Stimulated activated CD8-positive, alpha-beta memory T cell treated with anti-CD3 and anti-CD28 coated beads, Interleukin-12 subunit alpha, Interleukin-12 subunit beta, amount 100 ng/mL, for 24 hours (primary cell): Measurements from ENCODE around the gene PFDN1.

Source experiments
- DNase-seq: peaks from one replicate; pipeline ENCODE4 v3.0.0-alpha.2; 2020; ENCODE audit errors: extremely low read depth

PFDN1 gene

GRCh38 chr5:140239461-140239860 lies 63.4 kb downstream of the PFDN1 start:
- no peak for DNase-seq

- no peak for DNase-seq
Measured at GRCh38 chr5:140238756-140239155, 64.1 kb downstream of the PFDN1 start.

- DNase-seq: no peak
Measured at GRCh38 chr5:140236891-140237598, 65.9 kb downstream of the PFDN1 start.

GRCh38 chr5:140235791-140236551 lies 66.9 kb downstream of the PFDN1 start:
- no peak for DNase-seq

- DNase-seq: no peak
Measured at GRCh38 chr5:140234377-140234989, 68.4 kb downstream of the PFDN1 start.

GRCh38 chr5:140232731-140233130 lies 70.2 kb downstream of the PFDN1 start:
- no peak for DNase-seq

GRCh38 chr5:140230373-140230772 lies 72.5 kb downstream of the PFDN1 start:
- DNase-seq: no peak

- DNase-seq: no peak
Measured at GRCh38 chr5:140228364-140228837, 74.5 kb downstream of the PFDN1 start.

- no peak for DNase-seq
Measured at GRCh38 chr5:140227046-140227445, 75.9 kb downstream of the PFDN1 start.

- no peak for DNase-seq
Measured at GRCh38 chr5:140225396-140225795, 77.5 kb downstream of the PFDN1 start.

- no peak for DNase-seq
Measured at GRCh38 chr5:140224658-140225057, 78.2 kb downstream of the PFDN1 start.

GRCh38 chr5:140223567-140223966 lies 79.3 kb downstream of the PFDN1 start:
- DNase-seq: no peak

GRCh38 chr5:140222416-140222815 lies 80.5 kb downstream of the PFDN1 start:
- no peak for DNase-seq

GRCh38 chr5:140221697-140222223 lies 81.1 kb downstream of the PFDN1 start:
- no peak for DNase-seq

- no peak for DNase-seq
Measured at GRCh38 chr5:140220698-140221064, 82.2 kb downstream of the PFDN1 start.

GRCh38 chr5:140220032-140220697 lies 82.7 kb downstream of the PFDN1 start:
- no peak for DNase-seq

- DNase-seq: no peak
Measured at GRCh38 chr5:140219068-140219991, 83.6 kb downstream of the PFDN1 start.

- DNase-seq: no peak
Measured at GRCh38 chr5:140217299-140218026, 85.4 kb downstream of the PFDN1 start.

- DNase-seq: no peak
Measured at GRCh38 chr5:140216478-140217074, 86.3 kb downstream of the PFDN1 start.

GRCh38 chr5:140215276-140215675 lies 87.6 kb downstream of the PFDN1 start:
- no peak for DNase-seq
